Transverse colon (tissue), 3 donors: ENCODE data around the gene ARRDC2.

Source experiments
- CTCF ChIP-seq, 5 experiments: fragments of 200-600 bp in 3 of 5; fragments of 450-650 bp in 2 of 5; sonication (generic) in 3 of 5; IDR thresholded peaks; 1 replicate in 2 of 5; 2 replicates in 3 of 5; pipeline ENCODE4 v1.5.1; 2016 to 2017; ENCODE audit warnings: antibody characterized with exemption in 5 of 5, inconsistent platforms in 3 of 5, mild to moderate bottlenecking in 2 of 5, moderate library complexity in 1 of 5
- POLR2A ChIP-seq: fragments of 450-650 bp; IDR thresholded peaks from one replicate; pipeline ENCODE4 v1.6.1; 2016; ENCODE audit warnings: antibody characterized with exemption, mild to moderate bottlenecking, moderate library complexity

- TF ChIP-seq CTCF (IDR thresholded peaks at IDR 0.05) (no peak), POLR2A (no peak)
These were observed 41.3 kb upstream of the ARRDC2 start, which contains the start of gene KCNN1 for GRCh38 chr19:17966550-17967256.
